K562 (cell line): ENCODE data around the gene TMEM242. TPM values are rescaled to one million over a fixed set of nuclear protein-coding genes. Genes with fewer than 3 reads are reported as not detected.

Experiments
- HCFC1 ChIP-seq: IDR thresholded peaks from 2 replicates; pipeline ENCODE4 v1.6.1; 2012; ENCODE audit warnings: low read depth, low read length, improper control_type of control experiment
- NR4A1 ChIP-seq, 2 experiments: fragments of 250-450 bp in 1 of 2; fragments of 450-650 bp in 1 of 2; sonication (Bioruptor Pico) in 1 of 2; IDR thresholded peaks; 2 replicates each; pipeline versions ENCODE4 v1.4.0 to v1.6.1; 2016 to 2020; ENCODE audit warnings: mild to moderate bottlenecking in 2 of 2, missing compliant biosample characterization in 1 of 2, missing genetic modification characterization in 1 of 2, moderate library complexity in 1 of 2
- NUFIP1 ChIP-seq: fragments of 450-650 bp; IDR thresholded peaks from 2 replicates; pipeline ENCODE4 v1.6.1; 2018; ENCODE audit not compliant: partially characterized antibody
- PCBP1 ChIP-seq: fragments of 200-400 bp; formaldehyde crosslinking; IDR thresholded peaks from 2 replicates; pipeline ENCODE4 v1.6.1; 2018; ENCODE audit warnings: mild to moderate bottlenecking, low read depth, low read length; ENCODE audit not compliant: poor library complexity, severe bottlenecking
- ZNF77 ChIP-seq: fragments of 250-450 bp; sonication (Bioruptor Pico); IDR thresholded peaks from 2 replicates; pipeline ENCODE4 v1.5.0; 2020
- polyA plus RNA-seq, 8 experiments: library from polyadenylated mRNA; depleted of rRNA in 4 of 8; stranded (reverse) in 5 of 8; unstranded in 3 of 8; fragments of >200 nt; fragmentation: Nextera tagmentation in 2 of 8; fragmentation: Illumina TruSeq in 1 of 8; extraction: Ambion mirVana in 2 of 8; extraction: Trizol in 1 of 8; gene quantifications; 2 replicates each; pipeline versions ENCODE4 v1.2.1 to v1.2.3, GENCODE V29; 2011 to 2014; ENCODE audit warnings: inconsistent platforms in 1 of 8, missing spikeins in 1 of 8
- total RNA-seq, 7 experiments: library from RNA; depleted of rRNA in 6 of 7; stranded (reverse); fragments of >200 nt in 6 of 7; fragmentation: Illumina TruSeq in 2 of 7; extraction: Trizol in 2 of 7; gene quantifications; 2 replicates each; pipeline versions ENCODE4 v1.2.1 to v1.2.3, GENCODE V29; 2011 to 2021; ENCODE audit warnings: low replicate concordance in 1 of 7
- TF ChIP-seq, protein P1 (sequence below): fragments of 450-650 bp; IDR thresholded peaks from 2 replicates; pipeline ENCODE4 v1.6.1; 2014; ENCODE audit warnings: low read depth, mild to moderate bottlenecking, moderate library complexity, borderline replicate concordance
- TF ChIP-seq, protein P2 (sequence below), 3 experiments: IDR thresholded peaks in 2 of 3; conservative IDR thresholded peaks in 1 of 3; 2 replicates each; pipeline ENCODE4 v1.5.1; 2011 to 2012; ENCODE audit warnings: low read length in 3 of 3, mild to moderate bottlenecking in 3 of 3, control low read depth in 2 of 3, improper control_type of control experiment in 1 of 3, inconsistent platforms in 1 of 3, low read depth in 1 of 3, mixed read lengths in 1 of 3, moderate library complexity in 1 of 3; ENCODE audit not compliant: insufficient read depth in 2 of 3
- TF ChIP-seq, protein P3 (sequence below): fragments of 250-450 bp; sonication (Bioruptor Pico); IDR thresholded peaks from 2 replicates; pipeline ENCODE4 v1.8.0; 2021; ENCODE audit warnings: borderline replicate concordance, mild to moderate bottlenecking, moderate library complexity; ENCODE audit not compliant: poor library complexity, severe bottlenecking
- TF ChIP-seq, protein P4 (sequence below), 2 experiments: fragments of 450-650 bp; formaldehyde crosslinking in 1 of 2; IDR thresholded peaks; 2 replicates each; pipeline versions ENCODE4 v1.4.0 to v1.6.1; 2014 to 2020; ENCODE audit warnings: mild to moderate bottlenecking in 2 of 2, borderline replicate concordance in 1 of 2, low read depth in 1 of 2

TMEM242 gene
- total and polyA plus RNA-seq, 9 of the 15 experiments (the other 6 are each of a cell fraction or from before 2014, with no cell fraction given): 9.5 to 35.3 (median 16.5) TPM

DNA sequence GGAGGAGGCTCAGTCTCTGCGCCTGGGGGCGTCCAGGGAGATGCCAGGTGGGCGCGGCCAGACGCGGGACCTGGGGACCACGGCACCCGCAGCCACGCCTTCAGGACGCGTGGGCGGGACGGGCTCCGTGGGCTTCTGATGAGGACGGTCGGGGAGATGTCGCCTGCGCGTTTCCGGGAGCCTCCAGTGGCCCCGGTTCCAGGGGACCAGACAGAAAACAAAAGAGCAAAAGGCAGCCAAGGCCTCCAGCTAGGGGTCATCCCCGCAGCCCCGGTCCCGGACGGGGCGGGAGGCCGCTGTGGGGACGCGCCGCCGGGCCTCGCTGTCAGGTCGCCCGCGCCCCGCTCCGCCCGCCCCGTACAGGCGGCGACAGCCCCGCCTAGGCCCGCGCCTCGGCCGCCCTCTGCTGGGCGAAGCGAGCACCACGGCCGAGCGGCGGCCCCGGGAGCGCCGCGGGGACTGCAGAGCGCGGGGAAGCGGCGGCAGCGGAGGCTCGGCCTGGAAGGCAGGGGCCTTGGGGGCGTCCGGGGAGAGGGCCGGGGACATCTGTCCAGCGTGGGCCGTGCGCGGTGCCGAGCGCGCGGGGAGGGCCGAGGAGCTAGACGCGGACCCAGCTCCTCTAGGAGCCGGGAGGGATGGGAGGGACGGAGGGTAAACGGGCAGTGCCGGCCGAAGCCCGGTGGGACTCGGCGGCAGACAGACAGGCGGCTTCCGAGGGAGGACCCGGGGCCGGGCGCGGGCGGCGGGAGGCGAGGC lies 48.7 kb downstream of the TMEM242 start (continued):
- TF ChIP-seq, protein P1, sequence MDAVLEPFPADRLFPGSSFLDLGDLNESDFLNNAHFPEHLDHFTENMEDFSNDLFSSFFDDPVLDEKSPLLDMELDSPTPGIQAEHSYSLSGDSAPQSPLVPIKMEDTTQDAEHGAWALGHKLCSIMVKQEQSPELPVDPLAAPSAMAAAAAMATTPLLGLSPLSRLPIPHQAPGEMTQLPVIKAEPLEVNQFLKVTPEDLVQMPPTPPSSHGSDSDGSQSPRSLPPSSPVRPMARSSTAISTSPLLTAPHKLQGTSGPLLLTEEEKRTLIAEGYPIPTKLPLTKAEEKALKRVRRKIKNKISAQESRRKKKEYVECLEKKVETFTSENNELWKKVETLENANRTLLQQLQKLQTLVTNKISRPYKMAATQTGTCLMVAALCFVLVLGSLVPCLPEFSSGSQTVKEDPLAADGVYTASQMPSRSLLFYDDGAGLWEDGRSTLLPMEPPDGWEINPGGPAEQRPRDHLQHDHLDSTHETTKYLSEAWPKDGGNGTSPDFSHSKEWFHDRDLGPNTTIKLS: peak; percentile 29; the same call in 1 of the 2 replicates
- TF ChIP-seq, protein P2, sequence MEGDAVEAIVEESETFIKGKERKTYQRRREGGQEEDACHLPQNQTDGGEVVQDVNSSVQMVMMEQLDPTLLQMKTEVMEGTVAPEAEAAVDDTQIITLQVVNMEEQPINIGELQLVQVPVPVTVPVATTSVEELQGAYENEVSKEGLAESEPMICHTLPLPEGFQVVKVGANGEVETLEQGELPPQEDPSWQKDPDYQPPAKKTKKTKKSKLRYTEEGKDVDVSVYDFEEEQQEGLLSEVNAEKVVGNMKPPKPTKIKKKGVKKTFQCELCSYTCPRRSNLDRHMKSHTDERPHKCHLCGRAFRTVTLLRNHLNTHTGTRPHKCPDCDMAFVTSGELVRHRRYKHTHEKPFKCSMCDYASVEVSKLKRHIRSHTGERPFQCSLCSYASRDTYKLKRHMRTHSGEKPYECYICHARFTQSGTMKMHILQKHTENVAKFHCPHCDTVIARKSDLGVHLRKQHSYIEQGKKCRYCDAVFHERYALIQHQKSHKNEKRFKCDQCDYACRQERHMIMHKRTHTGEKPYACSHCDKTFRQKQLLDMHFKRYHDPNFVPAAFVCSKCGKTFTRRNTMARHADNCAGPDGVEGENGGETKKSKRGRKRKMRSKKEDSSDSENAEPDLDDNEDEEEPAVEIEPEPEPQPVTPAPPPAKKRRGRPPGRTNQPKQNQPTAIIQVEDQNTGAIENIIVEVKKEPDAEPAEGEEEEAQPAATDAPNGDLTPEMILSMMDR (IDR thresholded peaks at IDR 0.05 in 2 of 3, conservative IDR thresholded peaks at IDR 0.05 in 1 of 3; ENCODE audit: insufficient read depth in 2 of 3, low read depth in 1 of 3, low read length in 3 of 3): peak; percentile 54 to 94 (median 85); a peak in 5 of 6 replicates
- TF ChIP-seq NR4A1 (CRISPR knock-in tag; IDR thresholded peaks at IDR 0.05): no peak
- TF ChIP-seq NR4A1 (tag; IDR thresholded peaks at IDR 0.05): peak; percentile 59; the same call in 1 of the 2 replicates
- no peak for TF ChIP-seq ZNF77
- no peak for TF ChIP-seq NUFIP1
- TF ChIP-seq, protein P3, sequence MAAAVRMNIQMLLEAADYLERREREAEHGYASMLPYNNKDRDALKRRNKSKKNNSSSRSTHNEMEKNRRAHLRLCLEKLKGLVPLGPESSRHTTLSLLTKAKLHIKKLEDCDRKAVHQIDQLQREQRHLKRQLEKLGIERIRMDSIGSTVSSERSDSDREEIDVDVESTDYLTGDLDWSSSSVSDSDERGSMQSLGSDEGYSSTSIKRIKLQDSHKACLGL (CRISPR knock-in tag): no peak
- peak; percentile 47 for TF ChIP-seq PCBP1
- TF ChIP-seq HCFC1: no peak; the same call in 1 of the 2 replicates
- TF ChIP-seq, protein P4, sequence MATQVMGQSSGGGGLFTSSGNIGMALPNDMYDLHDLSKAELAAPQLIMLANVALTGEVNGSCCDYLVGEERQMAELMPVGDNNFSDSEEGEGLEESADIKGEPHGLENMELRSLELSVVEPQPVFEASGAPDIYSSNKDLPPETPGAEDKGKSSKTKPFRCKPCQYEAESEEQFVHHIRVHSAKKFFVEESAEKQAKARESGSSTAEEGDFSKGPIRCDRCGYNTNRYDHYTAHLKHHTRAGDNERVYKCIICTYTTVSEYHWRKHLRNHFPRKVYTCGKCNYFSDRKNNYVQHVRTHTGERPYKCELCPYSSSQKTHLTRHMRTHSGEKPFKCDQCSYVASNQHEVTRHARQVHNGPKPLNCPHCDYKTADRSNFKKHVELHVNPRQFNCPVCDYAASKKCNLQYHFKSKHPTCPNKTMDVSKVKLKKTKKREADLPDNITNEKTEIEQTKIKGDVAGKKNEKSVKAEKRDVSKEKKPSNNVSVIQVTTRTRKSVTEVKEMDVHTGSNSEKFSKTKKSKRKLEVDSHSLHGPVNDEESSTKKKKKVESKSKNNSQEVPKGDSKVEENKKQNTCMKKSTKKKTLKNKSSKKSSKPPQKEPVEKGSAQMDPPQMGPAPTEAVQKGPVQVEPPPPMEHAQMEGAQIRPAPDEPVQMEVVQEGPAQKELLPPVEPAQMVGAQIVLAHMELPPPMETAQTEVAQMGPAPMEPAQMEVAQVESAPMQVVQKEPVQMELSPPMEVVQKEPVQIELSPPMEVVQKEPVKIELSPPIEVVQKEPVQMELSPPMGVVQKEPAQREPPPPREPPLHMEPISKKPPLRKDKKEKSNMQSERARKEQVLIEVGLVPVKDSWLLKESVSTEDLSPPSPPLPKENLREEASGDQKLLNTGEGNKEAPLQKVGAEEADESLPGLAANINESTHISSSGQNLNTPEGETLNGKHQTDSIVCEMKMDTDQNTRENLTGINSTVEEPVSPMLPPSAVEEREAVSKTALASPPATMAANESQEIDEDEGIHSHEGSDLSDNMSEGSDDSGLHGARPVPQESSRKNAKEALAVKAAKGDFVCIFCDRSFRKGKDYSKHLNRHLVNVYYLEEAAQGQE (IDR thresholded peaks at IDR 0.05; ENCODE audit: borderline replicate concordance): peak; percentile 78
- TF ChIP-seq, protein P4 (CRISPR knock-in tag; IDR thresholded peaks at IDR 0.05; ENCODE audit: low read depth): no peak
